GM19023 (cell line): Measurements from ENCODE around the gene SAPCD1.

Experiments
- ATAC-seq: cut with Tn5 transposase; IDR thresholded peaks from one replicate; pipeline ENCODE4 v1.9.1; 2021; ENCODE audit warnings: mild to moderate bottlenecking, moderate library complexity; ENCODE audit not compliant: unreplicated experiment

SAPCD1 gene

GRCh38 chr6:31749301-31750036 lies 13.0 kb upstream of the SAPCD1 start:
- ATAC-seq = no peak

GRCh38 chr6:31750411-31751022 lies 11.9 kb upstream of the SAPCD1 start:
- ATAC-seq = no peak

DNA sequence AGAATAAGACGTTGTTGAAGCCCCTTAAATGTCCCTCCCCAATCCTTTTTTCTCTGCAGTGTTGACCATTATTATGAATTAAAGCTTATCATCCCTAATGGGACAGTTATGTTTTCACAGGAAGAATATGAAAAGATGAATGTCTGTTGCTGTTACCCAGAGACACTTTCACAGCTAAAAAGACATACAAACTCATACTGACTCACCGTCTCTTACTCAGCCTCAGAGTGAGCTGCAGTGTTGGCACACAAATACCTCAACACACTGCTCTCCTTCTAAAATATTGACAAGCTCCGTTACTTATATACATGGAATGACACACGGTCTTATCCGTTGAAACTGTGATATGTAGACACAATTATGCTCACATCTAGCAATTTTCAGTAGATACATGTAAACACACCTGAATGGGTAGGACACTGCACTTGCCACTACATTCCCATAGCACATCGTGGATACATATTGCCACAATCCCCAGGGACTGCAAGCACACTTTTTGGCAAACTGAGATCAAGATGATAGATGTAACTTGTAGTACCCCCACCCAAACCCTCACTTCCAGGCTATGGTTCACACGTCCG lies 9.6 kb upstream of the SAPCD1 start:
- ATAC-seq = no peak

DNA sequence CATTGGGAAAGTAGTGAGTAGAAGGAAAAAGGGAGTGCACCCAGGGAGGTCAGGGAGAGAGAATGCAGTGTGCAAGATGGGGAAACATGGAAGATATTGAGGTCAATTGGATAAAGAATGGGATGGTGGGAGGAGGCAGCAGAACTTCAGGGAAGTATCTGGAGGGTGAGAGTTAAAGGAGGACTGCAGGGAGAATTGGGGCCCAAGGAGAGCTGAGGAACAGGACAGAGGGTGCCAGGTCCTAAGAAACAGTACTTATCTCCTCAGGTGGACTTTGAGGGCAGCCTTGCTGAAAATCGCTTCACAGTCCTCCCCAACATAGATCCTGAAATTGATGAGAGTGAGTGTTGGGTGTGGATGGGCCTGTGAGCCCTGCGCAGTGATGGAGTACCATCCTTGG lies 4.2 kb upstream of the SAPCD1 start:
- ATAC-seq = no peak

- ATAC-seq = no peak
Measured at GRCh38 chr6:31760790-31761189, 1.7 kb upstream of the SAPCD1 start.

DNA sequence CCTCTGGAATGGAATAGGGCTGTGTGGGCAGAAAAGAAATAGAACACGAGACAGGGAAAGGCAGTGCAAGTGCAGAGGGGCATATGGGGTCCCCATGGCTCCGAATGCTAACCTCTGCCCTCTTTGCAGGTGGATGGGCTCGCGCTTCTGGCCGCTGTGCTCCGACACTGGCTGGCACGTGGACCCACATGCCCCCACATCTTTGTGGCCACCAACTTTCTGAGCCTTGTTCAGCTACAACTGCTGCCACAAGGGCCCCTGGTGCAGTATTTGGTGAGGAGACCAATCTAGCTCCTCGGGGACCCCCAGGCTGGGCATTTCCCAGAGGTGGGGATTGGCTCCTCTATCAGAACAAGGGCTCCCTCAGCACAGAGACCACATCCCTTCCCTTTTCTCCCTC lies 1.1 kb upstream of the SAPCD1 start:
- ATAC-seq = no peak

DNA sequence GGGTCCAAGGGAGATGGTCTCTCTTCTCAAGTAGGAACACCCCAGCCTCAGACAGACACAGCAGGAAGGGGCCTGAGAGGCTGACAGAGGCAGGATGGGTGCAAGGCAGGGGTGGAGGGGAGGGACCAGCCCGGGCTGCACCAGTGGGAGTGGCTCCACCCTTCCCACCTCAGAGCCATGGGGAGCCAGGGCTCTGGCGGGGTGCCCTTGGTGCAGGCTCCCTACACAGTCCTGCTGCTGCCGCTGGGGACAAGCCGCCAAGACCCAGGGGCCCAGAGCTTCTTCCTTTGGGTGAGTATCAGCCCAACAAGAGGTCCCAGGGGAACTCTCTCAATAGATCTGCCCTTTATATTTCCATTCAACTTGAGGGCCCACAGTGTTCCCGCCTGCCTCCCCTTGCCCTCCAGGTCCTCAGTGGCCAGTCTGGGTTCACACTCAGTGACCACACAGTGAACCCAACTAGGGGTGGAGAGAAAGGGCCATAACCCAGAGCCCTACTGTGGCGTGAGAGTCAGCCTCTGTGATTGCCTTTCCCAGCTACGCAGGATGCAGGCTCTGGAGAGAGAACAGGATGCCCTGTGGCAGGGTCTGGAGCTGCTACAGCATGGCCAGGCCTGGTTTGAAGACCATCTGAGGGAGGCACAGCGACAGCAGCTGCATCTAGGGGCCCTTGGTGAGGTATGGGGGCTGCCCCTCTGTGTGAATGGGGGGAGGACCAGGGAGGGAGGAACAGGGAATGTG lies 592 bp downstream of the SAPCD1 start:
- no peak for ATAC-seq

DNA sequence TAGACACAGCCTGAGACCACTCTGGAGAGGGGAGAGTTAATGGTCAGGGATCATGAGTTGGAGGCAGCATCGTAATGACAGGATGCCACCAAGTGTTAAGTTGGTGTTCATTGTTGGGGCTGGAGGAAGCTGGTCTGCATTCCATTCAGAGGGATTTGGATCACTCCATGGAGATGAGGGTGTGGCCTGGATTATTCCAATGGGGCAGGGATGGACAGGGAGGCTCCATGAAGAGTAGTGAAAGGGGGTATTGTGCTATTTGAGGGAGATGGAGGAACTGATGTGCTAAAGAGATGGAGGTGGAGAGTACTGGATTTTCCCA lies 1.1 kb downstream of the SAPCD1 start:
- no peak for ATAC-seq

DNA sequence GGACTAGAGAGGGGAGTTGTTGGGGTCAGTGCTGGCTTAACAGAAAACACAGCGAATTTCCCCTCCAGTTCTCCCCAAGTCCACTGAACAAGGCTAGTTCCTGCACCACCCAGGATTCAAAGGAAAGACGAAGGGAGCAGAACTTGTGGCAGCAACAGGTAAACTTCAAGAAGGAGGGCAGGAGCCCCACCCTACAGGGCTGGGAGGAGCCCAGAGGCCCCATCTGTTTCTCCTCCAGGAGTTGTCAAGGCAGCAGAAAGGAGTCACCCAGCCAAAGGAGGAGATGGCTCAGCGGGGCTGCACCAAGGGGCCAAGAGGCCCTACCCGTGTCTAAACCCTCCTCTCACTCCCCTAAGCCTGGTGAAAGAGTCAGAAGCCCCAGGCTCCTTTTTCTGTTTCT lies 1.7 kb downstream of the SAPCD1 start:
- ATAC-seq = no peak

DNA sequence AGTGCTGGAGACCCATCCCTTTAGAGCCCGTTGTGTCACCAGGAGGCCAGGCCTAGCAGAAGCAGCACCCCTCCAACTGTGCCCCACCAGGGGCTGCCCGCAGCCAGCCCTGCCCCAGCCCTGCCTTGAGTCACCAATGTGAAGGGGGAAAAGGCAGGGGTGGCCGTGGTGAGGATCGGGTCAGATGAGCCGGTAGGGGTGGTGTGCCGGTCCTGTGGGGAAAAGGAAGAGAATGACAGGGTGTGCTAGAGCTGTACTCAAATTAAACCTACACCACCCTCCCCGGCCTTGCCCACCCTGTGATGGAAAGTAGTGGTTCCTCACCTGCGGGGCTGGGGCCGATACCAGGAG lies 3.1 kb downstream of the SAPCD1 start:
- ATAC-seq = no peak

DNA sequence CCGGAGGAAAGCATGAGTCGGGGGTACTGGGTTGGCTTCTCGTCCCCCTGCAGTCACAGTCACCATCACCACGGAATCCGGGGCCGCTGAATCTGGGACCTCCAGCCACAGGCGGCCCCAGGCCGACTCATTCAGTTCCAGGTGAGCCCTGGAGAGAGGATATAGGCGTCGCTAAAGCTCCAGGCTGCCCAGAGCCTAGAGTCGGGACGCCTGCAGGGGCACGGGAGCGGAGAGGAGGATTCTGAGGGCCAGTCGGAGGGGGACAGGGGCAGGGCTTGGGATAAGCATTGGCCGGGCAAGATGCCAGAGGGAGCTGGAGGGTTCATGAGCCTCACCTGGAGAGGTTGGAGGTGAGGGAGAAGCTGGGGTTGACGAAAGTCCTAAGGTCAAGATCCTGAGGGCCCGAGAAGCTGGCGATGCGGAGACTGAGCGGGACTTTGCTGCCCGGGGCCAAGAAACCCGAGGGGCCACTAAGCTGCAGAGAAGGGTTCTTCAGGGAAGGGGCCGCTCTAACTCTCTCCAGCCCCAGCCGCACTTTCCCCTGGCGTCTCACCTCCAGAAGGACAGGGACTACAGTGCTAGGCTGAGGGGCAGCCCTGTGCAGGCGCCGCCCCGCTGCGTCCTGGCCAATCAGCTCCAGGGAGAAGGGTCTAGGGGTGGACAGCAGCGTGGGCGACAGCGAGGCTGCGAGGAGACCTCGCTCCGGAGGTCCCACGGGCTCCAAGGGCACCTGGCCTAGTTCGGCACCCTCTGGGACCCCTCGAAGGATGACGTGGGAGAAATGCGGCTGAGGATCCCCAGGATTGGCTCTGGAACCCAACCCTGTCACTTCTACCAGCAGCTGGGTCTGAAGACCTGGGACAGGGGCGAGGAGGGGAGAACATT lies 3.7 kb downstream of the SAPCD1 start:
- ATAC-seq = no peak

DNA sequence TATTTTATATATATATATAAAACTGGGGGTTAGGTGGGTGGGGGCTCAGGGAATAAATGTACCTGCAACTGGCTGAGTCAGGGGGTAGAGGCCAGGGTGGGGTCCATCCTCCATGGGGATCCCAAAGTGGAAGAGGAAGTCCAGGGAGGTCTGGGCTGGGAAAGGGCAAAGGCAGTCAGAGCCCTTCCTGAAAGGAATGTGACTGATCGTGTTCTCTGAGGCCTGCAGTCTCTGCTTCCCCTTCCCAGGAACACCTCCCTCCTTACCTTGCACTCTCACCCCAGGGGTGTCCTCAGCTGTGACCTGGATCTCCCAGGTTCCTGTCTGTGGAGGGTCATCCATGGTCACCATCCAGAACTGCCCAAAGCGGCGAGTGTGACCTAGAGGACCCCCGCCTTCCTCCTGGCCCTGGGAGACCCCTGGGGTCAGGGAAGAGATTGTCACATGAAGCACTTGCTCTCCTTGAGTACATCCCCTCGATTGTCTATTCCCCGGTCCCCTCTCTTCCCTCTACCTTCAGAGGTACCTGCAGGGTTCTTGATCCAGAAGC lies 4.7 kb downstream of the SAPCD1 start:
- no peak for ATAC-seq

- no peak for ATAC-seq
Measured at GRCh38 chr6:31768363-31769257, 6.2 kb downstream of the SAPCD1 start.

GRCh38 chr6:31769684-31770371 lies 7.4 kb downstream of the SAPCD1 start:
- ATAC-seq = no peak

DNA sequence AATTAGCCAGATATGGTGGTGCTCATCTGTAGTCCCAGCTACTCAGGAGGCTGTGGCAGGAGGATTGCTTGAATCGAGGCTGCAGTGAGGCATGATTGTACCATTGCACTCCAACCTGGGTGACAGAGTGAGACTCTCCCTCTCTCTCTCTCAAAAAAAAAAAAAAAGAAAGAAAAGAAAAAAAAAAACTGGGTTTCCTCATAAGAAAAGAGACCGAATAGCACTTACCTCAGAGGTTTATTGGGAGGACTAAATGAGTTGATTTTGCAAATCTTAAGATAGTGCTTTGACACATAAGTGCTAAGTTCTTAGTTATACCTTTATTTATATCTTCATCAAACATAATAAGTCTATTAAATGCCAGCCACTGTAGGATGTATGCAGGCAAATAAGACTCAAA lies 8.4 kb downstream of the SAPCD1 start:
- no peak for ATAC-seq

- no peak for ATAC-seq
Measured at GRCh38 chr6:31771992-31772358, 9.5 kb downstream of the SAPCD1 start.

- ATAC-seq = no peak
Measured at GRCh38 chr6:31775184-31775583, 12.7 kb downstream of the SAPCD1 start.

DNA sequence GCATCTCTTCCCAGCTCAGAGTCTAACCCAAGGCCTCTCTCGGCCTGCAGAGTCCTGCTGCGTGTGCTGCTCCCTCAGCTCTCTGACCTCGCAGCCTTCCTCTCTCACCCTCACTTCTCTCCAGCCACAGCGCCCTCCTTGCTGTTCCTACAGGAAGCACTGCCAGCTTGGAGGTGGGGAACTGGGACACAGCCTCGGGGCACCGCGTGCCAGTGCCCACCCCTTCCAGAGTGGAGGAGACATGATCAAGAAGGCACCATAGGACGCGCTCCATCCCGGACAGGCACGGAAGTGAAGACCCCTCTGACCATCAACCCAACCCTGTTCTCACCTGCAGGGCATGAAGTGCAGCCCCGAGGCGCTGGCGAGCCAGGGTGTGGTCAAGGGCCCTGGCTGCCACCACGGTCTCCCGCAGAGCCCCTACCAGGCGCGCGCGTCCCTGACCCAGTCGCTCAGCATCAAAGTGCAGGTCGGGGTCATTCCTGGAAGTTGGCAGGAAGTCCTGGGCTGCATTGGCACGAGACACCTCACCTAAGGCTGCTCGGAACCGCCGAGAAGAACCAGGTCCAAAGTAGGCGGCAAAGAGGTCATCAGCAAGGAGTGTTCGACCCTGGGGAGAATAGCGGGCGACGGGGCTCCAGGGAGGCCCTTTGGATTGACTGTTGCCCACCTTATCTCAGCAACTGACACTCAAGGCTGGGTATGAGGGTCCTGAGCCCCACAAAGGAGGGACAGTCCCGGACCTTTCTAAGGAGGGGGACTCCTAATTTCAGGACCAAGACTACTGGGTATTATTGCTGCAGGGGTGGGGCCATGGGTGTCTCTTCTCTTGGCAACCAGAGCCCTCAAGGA lies 13.4 kb downstream of the SAPCD1 start:
- ATAC-seq = no peak
